Endothelial cell of umbilical vein (primary cell): Measurements from ENCODE around the gene MYH16. TPM values are rescaled to one million over a fixed set of nuclear protein-coding genes. Genes with fewer than 3 reads are reported as not detected.

Experiments
- BruUV-seq: library from RNA; stranded (reverse); fragments of 400-500 nt; replicated peaks from 2 replicates; lab custom pipeline; 2021; lab: Mats Ljungman, UMichigan
- CTCF ChIA-PET: fragments of 300-600, 350-600 bp; sonication (Branson Sonifier 250); formaldehyde crosslinking; loops from one replicate; lab custom pipeline; 2021; ENCODE audit warnings: antibody characterized with exemption, inconsistent platforms; lab: Charles Lee
- POLR2A ChIA-PET: fragments of 300-600, 350-600 bp; sonication (Branson Sonifier 250); formaldehyde crosslinking; loops from one replicate; lab custom pipeline; 2021; ENCODE audit warnings: antibody characterized with exemption, inconsistent platforms; lab: Charles Lee
- DNase-seq: peaks from one replicate; pipeline ENCODE4 v3.0.0-alpha.2; 2011; ENCODE audit warnings: low read depth, low spot score
- FAIRE-seq: peaks from 2 replicates; lab custom pipeline; 2011; peaks lifted over from hg19 to GRCh38; lab: Jason Lieb, UNC
- H2AFZ ChIP-seq: 2 replicates; pipeline ENCODE4 v1.6.0; 2012; ENCODE audit warnings: low read depth, low read length, control low read depth, inconsistent platforms
- H3K27ac ChIP-seq: 2 replicates; pipeline ENCODE4 v1.5.1; 2011; ENCODE audit warnings: low read depth, mild to moderate bottlenecking, control low read depth, low read length, moderate library complexity; ENCODE audit not compliant: insufficient read depth
- H3K27me3 ChIP-seq, 2 experiments: 2 replicates each; pipeline versions ENCODE4 v1.6.0 to v1.6.1; 2011; ENCODE audit warnings: low read length in 2 of 2, mixed read lengths in 1 of 2; ENCODE audit not compliant: control insufficient read depth in 2 of 2, insufficient read depth in 2 of 2
- H3K36me3 ChIP-seq, 2 experiments: 2 replicates in 1 of 2; 3 replicates in 1 of 2; pipeline ENCODE4 v1.5.1; 2011; ENCODE audit warnings: low read length in 2 of 2, mild to moderate bottlenecking in 1 of 2, moderate library complexity in 1 of 2; ENCODE audit not compliant: control insufficient read depth in 2 of 2, insufficient read depth in 2 of 2; ENCODE audit errors: extremely low read depth in 1 of 2
- H3K4me1 ChIP-seq: 3 replicates; pipeline ENCODE4 v1.5.1; 2011; ENCODE audit warnings: mild to moderate bottlenecking, low read length; ENCODE audit not compliant: control insufficient read depth, insufficient read depth; ENCODE audit errors: extremely low read depth
- H3K4me2 ChIP-seq: 2 replicates; pipeline ENCODE4 v1.6.1; 2011; ENCODE audit warnings: low read length, control low read depth, mixed read lengths; ENCODE audit not compliant: insufficient read depth
- H3K4me3 ChIP-seq, 3 experiments: fragments of 200-600 bp in 1 of 3; sonication (generic), shearing (Covaris generic) in 1 of 3; replicated peaks in 1 of 3; 2 replicates each; pipeline ENCODE4 v1.5.1; 2011 to 2016; ENCODE audit warnings: control low read depth in 3 of 3, low read length in 3 of 3, mild to moderate bottlenecking in 2 of 3, inconsistent platforms in 1 of 3, low read depth in 1 of 3, moderate library complexity in 1 of 3; ENCODE audit not compliant: insufficient read depth in 1 of 3
- H3K79me2 ChIP-seq: 2 replicates; pipeline ENCODE4 v1.6.0; 2012; ENCODE audit warnings: low read length, inconsistent platforms; ENCODE audit not compliant: control insufficient read depth, insufficient read depth
- H3K9ac ChIP-seq: replicated peaks from 2 replicates; pipeline ENCODE3; 2011; ENCODE audit warnings: low read length, control low read depth; ENCODE audit not compliant: insufficient read depth; ENCODE audit errors: extremely low read depth
- H3K9me1 ChIP-seq: replicated peaks from 3 replicates; pipeline ENCODE4 v1.6.0; 2011; ENCODE audit warnings: mild to moderate bottlenecking, low read length; ENCODE audit not compliant: control insufficient read depth, insufficient read depth; ENCODE audit errors: extremely low read depth
- H3K9me3 ChIP-seq: replicated peaks from 2 replicates; pipeline ENCODE4 v1.5.1; 2012; ENCODE audit warnings: low read length, inconsistent platforms; ENCODE audit not compliant: control insufficient read depth, insufficient read depth
- H4K20me1 ChIP-seq: replicated peaks from 2 replicates; pipeline ENCODE3; 2011; ENCODE audit warnings: mild to moderate bottlenecking, low read length; ENCODE audit not compliant: control insufficient read depth, insufficient read depth; ENCODE audit errors: extremely low read depth
- EZH2 ChIP-seq: IDR thresholded peaks from 2 replicates; pipeline ENCODE4 v1.6.1; 2012; ENCODE audit warnings: borderline replicate concordance, low read depth, mild to moderate bottlenecking, moderate library complexity, low read length, inconsistent platforms; ENCODE audit not compliant: severe bottlenecking
- FOS ChIP-seq: IDR thresholded peaks from 2 replicates; pipeline ENCODE4 v1.6.1; 2011; ENCODE audit warnings: mild to moderate bottlenecking, low read length, moderate library complexity, borderline replicate concordance; ENCODE audit not compliant: insufficient read depth
- GATA2 ChIP-seq: IDR thresholded peaks from 2 replicates; pipeline ENCODE4 v1.7.0; 2011; ENCODE audit warnings: low read depth, mild to moderate bottlenecking, moderate library complexity, mixed read lengths, low read length; ENCODE audit not compliant: insufficient read length, insufficient read depth
- JUN ChIP-seq: IDR thresholded peaks from 2 replicates; pipeline ENCODE4 v1.6.1; 2011; ENCODE audit warnings: borderline replicate concordance, low read depth; ENCODE audit not compliant: insufficient read length, insufficient read depth
- MYC ChIP-seq: IDR thresholded peaks from one replicate; pipeline ENCODE4 v1.6.1; 2011; ENCODE audit warnings: mild to moderate bottlenecking, low read depth, low read length
- POLR2A ChIP-seq: IDR thresholded peaks from 2 replicates; pipeline ENCODE4 v1.6.1; 2012; ENCODE audit warnings: low read depth, mild to moderate bottlenecking, control low read depth, low read length
- POLR2AphosphoS5 ChIP-seq: IDR thresholded peaks from 2 replicates; pipeline ENCODE4 v1.6.1; 2012; ENCODE audit warnings: low read depth, mild to moderate bottlenecking, control low read depth, low read length, moderate library complexity; ENCODE audit not compliant: insufficient read depth
- dilution Hi-C: fragments of 300-500 bp; cut with MboI; formaldehyde crosslinking; loops from one replicate; pipeline ENCODE4 v1.15.0; 2019; ENCODE audit warnings: low sequenced_read_pairs; ENCODE audit not compliant: extremely low pct_ligation_motif_present
- intact Hi-C: fragments of 100-400 bp; cut with micrococcal nuclease; formaldehyde crosslinking; loops from one replicate; pipeline ENCODE4 v1.10.0; 2022
- polyA plus RNA-seq, 4 experiments: library from polyadenylated mRNA; depleted of rRNA in 3 of 4; stranded (reverse) in 3 of 4; unstranded in 1 of 4; fragments of >200 nt; gene quantifications; 2 replicates each; pipeline versions ENCODE4 v1.2.1 to v1.2.3, GENCODE V29; 2011 to 2012; ENCODE audit warnings: missing spikeins in 1 of 4
- total RNA-seq: library from RNA; stranded (reverse); gene quantifications from 2 replicates; pipeline ENCODE4 v1.2.3, GENCODE V29; 2021
- TF ChIP-seq, protein P1 (sequence below), 2 donors: IDR thresholded peaks; 1 replicate in 1 of 2; 2 replicates in 1 of 2; pipeline ENCODE4 v1.5.1; 2011; ENCODE audit warnings: low read length in 2 of 2, mild to moderate bottlenecking in 2 of 2, moderate library complexity in 2 of 2, control low read depth in 1 of 2, inconsistent platforms in 1 of 2, low read depth in 1 of 2; ENCODE audit not compliant: insufficient read depth in 1 of 2; ENCODE audit errors: extremely low read depth in 1 of 2
- TF ChIP-seq, protein P2 (sequence below): IDR thresholded peaks from 2 replicates; pipeline ENCODE4 v1.6.1; 2011; ENCODE audit not compliant: insufficient read depth, insufficient read length

Gene MYH16
- total and polyA plus RNA-seq, 2 donors (not counting 3 experiments of a cell fraction or from before 2014, with no cell fraction given): 0.01 to 0.11 TPM

DNA sequence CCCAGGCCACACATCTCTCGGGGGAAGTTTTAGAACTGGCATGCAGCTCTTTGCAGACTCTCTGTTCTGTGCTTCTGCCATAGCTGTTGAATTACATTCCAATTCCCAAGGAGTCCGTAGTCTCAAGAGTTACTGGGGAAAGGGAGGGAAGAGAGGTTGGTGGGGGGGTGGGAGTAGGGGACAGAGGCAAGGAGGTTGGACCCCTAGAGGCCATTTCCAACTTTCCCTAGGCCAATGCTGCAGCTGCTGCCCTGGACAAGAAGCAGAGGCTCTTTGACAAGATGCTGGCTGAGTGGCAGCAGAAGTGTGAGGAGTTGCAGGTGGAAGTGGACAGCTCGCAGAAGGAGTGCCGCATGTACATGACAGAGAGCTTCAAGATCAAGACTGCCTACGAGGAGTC, 23.8 kb downstream of the MYH16 start:
- Histone ChIP-seq H3K4me2 (no peak overlapping the region), H3K4me3 (no peak overlapping the region), H3K9me1 (no peaks in the 10 kb centered on the region), H3K79me2 (no peaks in the 10 kb centered on the region), H4K20me1 (no peaks in the 10 kb centered on the region), H3K9ac (no peak overlapping the region), H3K9me3 (no peaks in the 10 kb centered on the region), H3K4me1 (no peaks in the 10 kb centered on the region), H3K27ac (no peak overlapping the region), H3K36me3 (no peaks in the 10 kb centered on the region), H3K27me3 (no peaks in the 10 kb centered on the region), H2AFZ (no peak overlapping the region)
- no peak for DNase-seq
- TF ChIP-seq EZH2 (no peak), GATA2 (no peak), JUN (no peak), FOS (no peak), POLR2A (no peak), POLR2AphosphoS5 (no peak), MYC (no peak)
- TF ChIP-seq, protein P1, sequence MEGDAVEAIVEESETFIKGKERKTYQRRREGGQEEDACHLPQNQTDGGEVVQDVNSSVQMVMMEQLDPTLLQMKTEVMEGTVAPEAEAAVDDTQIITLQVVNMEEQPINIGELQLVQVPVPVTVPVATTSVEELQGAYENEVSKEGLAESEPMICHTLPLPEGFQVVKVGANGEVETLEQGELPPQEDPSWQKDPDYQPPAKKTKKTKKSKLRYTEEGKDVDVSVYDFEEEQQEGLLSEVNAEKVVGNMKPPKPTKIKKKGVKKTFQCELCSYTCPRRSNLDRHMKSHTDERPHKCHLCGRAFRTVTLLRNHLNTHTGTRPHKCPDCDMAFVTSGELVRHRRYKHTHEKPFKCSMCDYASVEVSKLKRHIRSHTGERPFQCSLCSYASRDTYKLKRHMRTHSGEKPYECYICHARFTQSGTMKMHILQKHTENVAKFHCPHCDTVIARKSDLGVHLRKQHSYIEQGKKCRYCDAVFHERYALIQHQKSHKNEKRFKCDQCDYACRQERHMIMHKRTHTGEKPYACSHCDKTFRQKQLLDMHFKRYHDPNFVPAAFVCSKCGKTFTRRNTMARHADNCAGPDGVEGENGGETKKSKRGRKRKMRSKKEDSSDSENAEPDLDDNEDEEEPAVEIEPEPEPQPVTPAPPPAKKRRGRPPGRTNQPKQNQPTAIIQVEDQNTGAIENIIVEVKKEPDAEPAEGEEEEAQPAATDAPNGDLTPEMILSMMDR (IDR thresholded peaks at IDR 0.05; ENCODE audit: extremely low read depth in 1 of 2, insufficient read depth in 1 of 2, low read depth in 1 of 2, low read length in 2 of 2): no peak
- TF ChIP-seq, protein P2, sequence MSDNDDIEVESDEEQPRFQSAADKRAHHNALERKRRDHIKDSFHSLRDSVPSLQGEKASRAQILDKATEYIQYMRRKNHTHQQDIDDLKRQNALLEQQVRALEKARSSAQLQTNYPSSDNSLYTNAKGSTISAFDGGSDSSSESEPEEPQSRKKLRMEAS: no peak
- CTCF ChIA-PET: interaction anchor here (0.6 to 1.3 kb wide), 3 partner anchors 8 to 273 kb away, joined by 4 to 5 read pairs (median 4); no protein-coding TSS in a partner anchor
- no TSS peak for BruUV-seq
- dilution Hi-C loops (no loop called here), intact Hi-C loops (loop anchor here (10.0 kb wide), 1 partner anchor 142 kb away; no protein-coding TSS in a partner anchor)
- POLR2A ChIA-PET: no interaction called here
- FAIRE-seq: no peak
